ENCODE results near the gene MEAF6. TPM values are rescaled to one million over a fixed set of nuclear protein-coding genes. Genes with fewer than 3 reads are reported as not detected.

MEAF6 gene
- total RNA-seq, 1 experiment from 2014 or later: 113 TPM

DNA sequence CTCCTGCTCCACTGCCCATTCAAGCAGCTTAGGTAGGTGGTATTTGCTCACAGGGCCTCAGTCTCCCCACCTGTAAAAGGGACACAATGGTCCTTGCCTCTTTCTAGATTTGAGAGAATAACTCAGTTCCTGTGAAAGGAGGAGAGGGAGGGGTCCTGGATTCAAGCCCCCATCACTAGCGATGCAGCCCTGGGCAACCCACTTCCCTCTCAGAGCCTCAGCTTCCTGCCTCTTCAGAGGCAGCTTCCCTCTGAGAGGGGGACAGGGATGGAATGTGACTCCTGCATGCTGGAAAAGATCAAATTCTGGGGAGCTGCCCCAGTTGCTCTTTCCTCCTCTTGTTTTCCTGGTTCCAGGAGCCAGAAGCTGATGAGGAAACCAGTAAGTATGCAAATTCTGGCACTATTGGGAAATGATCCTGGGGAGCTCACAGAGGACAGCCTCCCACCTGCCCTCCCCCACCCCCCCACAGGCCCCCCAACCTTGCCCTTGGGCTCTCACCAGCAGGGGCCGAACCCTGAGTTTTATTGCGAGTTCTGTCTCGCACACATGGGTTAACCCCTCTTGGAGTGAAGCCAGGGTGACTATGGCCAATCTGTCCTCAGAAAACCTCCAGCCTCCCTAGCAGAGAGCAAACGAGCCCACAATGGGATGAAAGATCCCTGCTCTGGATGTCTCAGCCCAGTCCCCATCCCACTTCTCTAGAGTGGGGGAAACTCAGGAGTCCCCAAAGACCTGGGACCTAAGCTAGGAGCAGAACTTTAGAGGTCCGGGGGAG lies 28.5 kb downstream of the MEAF6 start:
- no peak for DNase-seq (ENCODE audit: low spot score)

DNA sequence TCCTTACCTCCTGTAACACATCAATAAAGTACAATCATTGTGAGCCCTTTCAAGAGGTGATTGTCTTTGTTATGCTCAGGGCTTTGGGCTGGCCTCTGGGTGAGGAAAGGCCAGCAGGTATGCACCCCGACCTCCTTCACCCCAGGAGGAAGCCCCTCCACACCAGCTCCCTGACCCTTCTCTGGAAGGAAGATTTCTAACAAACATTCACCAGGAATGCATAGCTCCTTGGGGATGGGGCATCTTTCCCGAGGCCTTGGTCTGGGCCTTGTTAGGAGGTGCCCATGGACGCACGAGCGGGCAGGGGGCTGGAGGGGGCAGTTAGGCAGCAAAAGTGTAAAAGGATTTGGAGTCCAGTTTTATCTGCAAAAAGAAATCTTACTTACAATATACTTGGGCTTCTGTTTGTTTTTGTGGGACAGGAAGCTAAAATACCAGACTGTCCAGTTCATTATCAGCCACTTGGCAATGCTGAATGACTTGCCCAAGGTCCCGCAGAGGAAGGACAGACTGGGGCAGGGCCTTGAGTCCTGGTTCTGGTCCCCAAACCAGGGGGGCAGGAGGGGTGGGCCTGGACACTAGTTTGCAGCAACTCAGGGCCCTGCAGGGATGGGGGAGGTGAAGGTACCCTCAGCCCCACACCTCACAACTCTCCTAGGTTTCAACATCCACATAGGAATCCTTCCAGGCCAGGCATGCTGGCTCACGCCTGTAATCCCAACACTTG lies 30.1 kb downstream of the MEAF6 start:
- no peak for DNase-seq (ENCODE audit: low spot score)

DNA sequence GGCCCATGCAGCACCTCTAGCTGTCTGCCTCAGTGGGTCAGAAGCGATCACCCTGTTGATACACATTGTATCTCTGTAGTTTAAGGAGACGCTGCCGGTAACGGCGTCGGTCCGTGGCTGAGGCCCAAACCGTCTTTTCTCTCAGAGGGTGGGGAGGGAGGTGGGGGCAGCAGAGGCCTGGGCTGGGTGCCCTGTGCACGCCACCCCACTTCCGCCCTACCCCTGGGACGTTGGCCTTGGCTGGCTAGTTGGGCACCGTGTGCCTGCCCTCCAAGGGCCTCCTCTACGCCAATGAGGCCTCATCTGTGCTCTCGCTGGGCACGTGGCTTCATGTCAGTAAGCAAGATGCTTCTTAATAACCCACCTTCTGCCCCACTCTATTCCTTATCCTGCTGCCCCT lies 30.8 kb downstream of the MEAF6 start:
- DNase-seq (ENCODE audit: low spot score): no peak

DNA sequence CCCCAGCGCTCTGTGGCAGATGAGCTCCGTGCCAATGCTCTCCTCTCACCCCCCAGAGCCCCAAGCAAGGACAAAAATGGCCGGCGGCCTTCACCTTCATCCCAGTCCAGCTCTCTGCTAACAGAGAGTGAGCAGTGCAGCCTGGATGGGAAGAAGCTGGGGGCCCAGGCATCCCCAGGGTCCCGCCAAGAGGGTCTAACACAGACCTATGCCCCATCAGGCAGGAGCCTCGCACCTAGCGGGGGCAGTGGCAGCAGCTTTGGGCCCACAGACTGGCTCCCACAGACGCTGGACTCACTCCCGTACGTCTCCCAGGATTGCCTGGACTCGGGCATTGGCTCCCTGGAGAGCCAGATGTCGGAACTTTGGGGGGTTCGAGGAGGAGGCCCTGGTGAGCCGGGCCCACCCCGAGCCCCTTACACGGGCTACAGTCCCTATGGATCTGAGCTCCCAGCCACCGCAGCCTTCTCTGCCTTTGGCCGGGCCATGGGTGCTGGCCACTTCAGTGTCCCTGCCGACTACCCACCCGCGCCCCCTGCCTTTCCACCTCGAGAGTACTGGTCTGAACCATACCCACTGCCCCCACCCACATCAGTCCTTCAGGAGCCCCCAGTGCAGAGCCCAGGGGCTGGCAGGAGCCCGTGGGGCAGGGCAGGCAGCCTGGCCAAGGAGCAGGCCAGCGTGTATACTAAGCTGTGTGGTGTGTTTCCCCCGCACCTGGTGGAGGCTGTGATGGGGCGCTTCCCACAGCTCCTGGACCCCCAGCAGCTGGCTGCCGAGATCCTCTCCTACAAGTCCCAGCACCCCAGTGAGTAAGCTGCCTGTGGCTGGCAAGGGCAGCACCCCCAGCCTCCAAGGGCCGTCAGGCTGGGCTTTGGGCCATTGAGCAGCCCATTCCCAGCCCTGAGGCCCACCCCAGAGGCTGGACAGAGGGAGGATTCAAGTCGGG lies 31.5 kb downstream of the MEAF6 start:
- no peak for DNase-seq (ENCODE audit: low spot score)

DNA sequence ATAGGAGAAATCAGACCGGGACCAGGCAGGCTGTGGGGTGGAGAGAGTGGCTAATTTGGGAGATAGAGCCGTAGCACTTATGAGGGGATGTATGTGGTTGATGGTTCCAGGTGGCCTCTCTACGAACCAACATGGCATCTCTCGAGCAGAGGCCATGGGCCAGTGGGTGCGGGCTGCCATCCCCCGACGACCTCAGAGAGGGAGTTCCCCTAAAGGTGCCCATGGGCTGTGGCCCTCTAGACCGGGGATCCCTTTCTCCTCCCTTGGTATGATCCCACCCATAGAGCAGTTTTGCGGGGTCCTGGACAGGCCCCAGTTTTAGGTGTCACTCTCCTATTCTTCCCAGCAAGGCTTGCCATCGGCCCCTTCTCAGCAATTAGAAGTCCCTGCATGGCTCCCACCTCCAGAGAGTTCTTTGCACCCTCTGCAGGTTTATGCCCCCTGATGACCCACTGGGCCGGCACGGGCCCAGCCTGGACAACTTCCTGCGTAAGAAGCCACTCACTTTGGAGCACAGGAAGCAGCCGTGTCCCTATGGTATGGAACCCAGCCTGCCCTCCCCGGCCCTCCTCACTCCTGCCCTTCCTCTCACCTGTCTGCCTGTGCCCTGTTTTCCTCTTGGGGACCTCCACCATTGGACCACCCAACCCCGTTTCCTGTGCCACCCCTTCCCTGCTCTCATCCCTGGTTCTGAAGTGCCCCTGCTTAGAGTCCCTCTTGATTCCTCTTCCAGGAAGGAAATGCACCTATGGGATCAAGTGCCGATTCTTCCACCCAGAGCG lies 32.4 kb downstream of the MEAF6 start:
- DNase-seq (ENCODE audit: low spot score): no peak

DNA sequence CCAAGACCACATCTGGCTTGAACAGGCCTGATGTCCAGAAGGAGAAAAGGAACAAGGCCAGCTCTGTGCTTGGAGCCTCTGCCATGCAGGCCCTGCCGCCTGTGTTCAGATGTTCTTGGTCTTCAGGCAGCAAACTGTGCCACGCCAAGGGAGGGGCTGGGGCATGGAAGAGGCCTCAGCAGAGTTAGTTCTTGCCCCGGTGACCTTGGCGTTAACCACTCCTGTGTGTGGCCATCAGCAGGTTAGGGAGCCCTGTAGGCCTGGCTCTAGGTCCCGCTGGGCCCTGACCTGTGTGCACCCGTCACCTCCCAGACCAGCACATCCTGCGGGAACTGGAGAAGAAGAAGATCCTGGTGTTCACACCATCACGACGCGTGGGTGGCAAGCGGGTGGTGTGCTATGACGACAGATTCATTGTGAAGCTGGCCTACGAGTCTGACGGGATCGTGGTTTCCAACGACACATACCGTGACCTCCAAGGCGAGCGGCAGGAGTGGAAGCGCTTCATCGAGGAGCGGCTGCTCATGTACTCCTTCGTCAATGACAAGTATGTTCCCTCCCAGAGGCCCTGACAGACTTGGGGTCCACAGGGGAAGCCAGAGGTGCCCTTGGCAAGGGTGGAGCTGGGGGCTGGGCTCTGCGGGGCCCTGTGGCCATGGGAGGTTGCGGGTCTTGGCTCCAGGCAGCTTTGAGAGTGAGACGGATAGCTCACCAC lies 33.1 kb downstream of the MEAF6 start:
- no peak for DNase-seq (ENCODE audit: low spot score)

DNA sequence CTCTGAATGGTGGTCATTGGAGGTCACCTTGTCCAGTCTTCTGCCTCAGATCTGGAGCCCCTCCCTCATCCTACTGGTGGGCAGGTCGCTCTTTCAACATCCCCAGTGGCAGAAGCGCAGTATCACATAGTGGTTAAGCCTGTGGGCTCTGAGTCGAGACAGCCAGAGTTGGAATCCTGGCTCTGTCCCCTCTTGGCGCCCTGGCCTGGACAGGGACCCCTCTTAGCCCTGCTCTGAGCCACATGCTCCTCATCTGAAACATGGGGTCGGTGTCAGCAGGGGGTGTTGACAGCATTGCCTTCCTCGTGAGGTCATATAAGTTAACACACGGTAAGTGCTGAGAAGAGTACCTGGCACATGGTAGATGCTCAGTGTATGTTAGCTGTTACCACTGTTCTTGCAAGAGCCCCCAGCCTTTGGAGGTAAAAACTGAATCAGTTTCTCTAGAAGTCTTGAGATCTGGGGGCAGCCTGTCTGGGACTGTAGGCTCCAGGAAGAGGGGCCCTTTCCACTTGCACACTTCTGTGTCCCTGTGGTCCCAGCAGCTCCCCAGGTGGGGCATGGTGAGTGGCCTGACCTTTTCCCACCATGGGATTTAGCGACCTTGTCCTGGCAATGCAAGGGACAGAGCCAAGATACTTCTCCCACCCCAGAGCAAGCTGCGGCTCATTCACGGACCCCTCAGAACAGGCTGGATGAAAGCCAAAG lies 33.8 kb downstream of the MEAF6 start:
- DNase-seq (ENCODE audit: low spot score): no peak

DNA sequence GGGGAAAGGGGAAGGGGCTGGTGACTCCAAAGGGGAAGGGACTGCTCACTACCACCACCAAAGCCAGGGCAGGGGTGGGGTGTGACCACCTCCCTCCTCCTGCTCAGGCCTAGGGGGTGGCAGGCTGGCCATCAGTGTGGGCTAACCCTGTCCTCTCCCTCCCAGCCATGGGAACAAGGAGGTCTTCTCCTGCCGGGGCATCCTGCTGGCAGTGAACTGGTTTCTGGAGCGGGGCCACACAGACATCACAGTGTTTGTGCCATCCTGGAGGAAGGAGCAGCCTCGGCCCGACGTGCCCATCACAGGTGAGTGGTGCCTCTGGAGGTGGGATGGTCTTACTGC lies 34.5 kb downstream of the MEAF6 start:
- no peak for DNase-seq (ENCODE audit: low spot score)

DNA sequence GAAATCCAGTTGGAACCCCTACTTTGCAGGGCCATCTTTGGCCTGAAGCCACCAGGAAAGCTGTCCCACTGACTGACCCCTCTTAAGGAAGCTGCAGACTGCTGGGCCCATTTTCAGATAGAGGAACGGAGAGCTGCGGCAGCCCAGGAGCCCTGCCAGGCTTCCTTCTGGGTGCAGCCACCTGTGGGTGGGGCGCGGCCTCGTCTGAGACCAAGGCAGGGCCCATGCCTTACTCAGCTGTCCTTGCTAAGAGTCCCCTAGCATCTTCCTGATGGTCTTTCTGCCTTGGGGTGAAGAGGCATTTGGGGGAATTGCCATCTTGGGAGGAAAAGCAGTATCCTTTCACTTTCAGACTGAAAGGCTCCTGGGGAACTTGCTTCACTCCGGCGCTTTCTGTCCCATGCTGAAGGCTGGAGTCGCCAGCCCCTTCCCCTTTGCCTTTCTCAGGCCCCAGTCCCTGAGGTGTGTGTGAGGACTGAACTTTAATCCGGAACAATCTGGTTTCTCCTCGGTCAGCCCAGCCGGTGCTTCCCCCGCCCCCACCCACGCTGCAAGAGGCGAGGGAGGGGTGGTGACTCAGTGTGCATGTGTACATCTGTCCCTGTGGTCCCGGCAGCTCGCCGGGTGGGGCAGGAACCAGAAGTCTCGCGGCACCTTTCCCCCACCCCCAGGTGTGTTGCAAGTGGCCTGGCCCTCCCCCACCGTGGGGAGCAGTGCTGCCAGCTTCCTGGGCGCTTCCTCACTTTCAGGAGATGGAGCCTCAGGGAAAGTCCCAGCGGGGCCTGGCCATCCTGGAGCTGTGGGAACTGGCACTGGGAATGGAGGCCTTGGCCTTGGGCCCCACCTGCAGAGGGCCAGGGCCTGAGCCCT lies 35.1 kb downstream of the MEAF6 start:
- DNase-seq (ENCODE audit: low spot score): peak; percentile 95

DNA sequence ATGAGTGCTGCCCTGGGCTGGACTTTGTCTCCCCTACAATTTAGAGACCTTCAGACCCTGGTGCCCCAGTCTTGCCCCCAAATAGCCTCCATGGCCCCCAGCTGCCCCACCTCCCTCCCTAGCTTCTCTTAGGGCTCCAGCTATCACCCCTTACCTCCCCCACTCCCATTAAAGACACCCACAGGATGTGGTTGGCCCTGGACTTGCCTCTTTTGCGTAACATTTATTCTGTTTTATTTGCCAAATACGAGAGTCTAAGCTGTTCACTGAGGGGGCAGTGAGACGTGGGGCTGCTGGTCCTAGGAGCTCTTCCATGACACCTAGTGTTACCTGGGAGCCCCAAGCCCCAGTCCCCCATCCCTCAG lies 35.7 kb downstream of the MEAF6 start:
- peak; percentile 72 for DNase-seq (ENCODE audit: low spot score)

DNA sequence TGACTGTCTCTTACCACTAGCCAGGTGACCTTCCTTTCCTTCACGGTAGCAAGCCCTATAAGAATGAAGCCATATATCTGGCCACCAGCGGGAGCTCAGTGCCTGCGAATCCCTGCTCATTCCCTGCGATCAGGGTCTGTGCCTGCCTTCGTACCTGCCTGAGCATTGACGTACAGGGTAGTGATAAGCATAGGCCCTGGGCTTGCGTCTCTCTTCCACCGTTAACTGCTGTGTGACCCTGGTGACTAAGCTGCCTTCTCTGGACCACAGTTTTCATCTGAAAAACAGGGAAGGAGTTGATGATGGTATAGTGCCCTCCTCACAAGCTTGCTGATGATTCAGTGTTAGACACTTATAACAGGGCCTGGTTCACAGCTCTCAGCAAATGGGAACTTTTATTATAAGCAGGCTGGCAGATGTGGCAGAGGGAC lies 36.1 kb downstream of the MEAF6 start:
- DNase-seq (ENCODE audit: low spot score): no peak

DNA sequence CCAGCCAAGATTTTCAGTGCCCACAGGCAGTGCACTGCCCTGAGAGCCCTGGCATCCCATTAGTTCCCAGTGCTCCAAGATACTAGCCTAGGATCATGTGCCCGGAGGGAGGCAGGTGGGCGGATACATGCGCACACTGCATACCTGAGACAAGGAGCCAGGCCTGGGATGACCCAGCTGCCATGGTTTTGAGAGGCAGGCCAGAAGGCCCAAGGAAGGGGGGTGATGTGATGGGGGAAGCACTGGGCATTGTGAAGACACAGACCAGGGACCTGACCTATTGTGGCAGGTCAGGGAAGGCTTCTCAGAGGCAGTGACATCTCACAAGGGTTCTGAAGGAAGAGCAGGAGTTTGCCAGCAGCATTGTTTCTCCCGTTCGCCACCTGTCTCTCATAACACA lies 36.6 kb downstream of the MEAF6 start:
- DNase-seq (ENCODE audit: low spot score): no peak

DNA sequence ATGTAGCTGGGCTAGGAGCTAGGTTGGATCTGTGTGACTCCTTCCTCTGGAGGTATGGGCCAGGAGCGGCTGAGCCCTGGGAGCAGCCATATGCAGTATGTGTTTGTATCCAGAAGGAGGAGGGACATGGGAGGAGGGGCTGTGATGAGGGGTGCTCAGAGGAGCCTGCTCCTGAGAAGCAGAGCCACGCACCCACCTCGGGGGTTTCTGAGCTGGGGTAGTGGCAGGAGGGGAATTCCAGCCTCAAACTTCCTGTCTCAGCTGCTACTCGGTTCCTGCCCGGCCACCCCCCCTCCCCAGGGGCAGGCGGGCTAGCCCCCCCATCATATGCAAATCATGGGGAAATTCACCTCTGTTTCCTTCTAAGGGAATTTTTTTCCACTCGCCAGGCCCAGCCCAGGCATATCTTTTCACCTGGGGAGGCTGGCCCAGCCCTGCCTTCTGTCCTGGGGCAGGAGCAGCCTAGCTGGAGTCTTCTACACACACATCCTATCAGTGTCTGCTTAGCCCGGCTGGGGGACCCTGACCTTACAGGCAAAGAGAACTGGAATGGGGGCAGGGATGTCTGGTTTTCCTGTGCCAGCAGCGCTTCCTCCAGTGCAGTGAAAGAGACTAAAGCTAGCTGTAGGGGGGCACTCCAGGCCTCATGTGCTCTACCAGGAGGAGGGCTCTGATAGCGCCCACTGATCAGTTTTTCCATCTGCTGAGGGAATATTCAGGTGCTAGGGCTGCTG lies 37.2 kb downstream of the MEAF6 start:
- peak; percentile 57 for DNase-seq (ENCODE audit: low spot score)

DNA sequence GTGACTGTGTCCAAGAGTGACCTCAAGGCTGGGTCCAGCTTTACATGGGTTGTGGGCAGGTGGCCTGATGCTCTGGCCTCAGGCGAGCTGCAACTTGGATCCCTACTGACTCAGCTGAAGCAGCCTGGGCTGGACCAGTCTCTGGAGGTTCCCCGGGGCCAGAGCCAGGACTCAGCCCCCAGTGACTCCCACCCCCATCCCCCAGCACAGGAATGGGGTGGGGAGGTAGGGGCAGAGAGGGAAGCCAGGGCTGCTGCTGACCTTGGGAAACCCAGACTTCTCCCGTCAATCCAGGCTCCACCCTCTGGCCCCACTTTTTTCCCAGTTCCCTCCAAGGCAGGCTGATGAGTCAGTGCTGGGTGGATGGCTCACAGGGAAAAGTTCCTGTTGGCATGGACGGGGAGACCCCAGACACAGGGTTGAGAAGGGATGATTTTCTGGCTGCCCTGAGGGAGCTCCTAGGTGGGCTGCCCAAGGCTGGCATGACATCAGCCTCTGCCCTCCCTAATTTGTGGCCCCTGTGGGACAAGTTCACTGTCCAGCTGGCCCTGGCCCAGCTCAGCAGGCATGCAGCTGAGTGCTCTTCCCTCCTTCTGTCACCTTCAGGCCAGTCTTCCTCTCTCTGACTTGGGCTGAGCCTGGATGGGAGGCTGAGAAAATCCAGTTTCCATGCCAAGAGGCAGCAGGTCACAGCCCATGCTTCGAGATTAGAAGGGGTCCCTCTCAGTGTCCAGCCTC lies 37.9 kb downstream of the MEAF6 start:
- DNase-seq (ENCODE audit: low spot score): peak; percentile 73

DNA sequence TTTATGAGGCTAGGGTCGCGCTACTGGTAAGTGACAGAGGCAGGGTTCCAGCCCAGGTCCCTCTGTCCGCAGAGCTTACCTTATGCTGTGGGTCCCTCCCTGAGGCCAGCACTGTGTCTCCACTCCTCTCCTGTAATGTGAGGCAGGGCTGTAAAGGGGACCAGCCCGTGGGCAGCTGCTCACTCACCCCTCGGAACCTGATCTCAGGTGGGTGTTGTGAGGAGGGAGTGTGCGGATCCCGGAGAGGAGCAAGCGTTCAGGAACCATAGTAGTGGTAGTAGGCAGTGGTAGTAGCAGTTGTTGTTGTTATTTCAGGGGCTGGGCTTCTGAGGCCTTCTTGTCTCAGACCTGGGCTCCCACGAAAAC lies 38.5 kb downstream of the MEAF6 start:
- DNase-seq (ENCODE audit: low spot score): no peak

DNA sequence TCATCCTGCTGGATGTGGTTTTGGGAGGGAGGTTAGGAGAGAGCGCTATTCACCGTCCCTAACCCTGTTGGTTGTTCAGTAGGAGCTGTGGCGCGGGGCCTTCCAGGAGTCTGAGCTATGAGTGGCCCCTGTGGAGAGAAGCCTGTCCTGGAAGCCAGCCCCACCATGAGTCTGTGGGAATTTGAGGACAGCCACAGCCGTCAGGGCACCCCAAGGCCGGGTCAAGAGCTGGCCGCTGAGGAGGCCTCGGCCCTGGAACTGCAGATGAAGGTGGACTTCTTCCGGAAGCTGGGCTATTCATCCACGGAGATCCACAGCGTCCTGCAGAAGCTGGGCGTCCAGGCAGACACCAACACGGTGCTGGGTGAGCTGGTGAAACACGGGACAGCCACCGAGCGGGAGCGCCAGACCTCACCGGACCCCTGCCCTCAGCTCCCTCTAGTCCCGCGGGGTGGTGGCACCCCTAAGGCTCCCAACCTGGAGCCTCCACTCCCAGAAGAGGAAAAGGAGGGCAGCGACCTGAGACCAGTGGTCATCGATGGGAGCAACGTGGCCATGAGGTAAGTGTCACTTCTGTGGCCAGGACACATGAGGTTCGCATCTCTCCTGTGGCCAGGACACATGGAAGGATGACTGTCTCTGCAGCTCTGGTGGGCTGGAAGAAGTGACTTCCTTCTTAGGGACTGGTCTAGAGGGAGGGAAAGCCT lies 39.0 kb downstream of the MEAF6 start:
- DNase-seq (ENCODE audit: low spot score): no peak

DNA sequence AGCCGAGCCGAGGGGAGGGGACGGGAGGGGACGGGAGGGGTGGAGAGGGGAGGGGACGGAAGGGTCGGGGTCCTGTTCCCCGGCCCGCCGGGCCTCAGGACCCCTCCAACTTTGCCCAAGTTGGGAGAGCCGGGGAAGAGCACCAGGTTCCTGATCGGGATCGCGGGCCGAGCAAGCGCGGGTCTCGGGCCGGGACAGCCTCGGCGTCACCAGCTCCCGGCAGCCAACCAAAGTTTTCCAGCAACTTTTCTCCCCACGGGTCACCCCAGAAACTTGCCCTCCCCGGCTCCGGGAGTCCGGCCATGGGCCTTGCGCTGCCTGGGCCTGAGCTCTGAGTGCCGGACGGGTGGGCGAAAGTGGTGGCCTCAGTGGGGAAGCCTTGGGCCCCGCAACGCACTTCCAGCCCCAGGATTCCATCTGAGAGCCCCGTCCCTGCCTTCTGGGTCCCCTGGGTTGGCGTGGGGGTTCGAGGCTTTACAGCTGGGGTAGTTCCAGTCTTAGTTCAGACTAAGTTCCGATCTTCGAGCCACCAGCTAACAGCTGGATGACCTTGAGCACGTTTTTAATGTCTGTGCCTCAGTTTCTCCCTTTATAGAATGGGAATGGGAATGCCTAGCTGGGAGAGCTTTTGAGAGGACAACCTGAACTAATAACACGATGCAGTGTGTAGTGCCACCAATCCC lies 39.7 kb downstream of the MEAF6 start:
- no peak for DNase-seq (ENCODE audit: low spot score)
